ENCODE measurements around the gene BLOC1S1.

DNA sequence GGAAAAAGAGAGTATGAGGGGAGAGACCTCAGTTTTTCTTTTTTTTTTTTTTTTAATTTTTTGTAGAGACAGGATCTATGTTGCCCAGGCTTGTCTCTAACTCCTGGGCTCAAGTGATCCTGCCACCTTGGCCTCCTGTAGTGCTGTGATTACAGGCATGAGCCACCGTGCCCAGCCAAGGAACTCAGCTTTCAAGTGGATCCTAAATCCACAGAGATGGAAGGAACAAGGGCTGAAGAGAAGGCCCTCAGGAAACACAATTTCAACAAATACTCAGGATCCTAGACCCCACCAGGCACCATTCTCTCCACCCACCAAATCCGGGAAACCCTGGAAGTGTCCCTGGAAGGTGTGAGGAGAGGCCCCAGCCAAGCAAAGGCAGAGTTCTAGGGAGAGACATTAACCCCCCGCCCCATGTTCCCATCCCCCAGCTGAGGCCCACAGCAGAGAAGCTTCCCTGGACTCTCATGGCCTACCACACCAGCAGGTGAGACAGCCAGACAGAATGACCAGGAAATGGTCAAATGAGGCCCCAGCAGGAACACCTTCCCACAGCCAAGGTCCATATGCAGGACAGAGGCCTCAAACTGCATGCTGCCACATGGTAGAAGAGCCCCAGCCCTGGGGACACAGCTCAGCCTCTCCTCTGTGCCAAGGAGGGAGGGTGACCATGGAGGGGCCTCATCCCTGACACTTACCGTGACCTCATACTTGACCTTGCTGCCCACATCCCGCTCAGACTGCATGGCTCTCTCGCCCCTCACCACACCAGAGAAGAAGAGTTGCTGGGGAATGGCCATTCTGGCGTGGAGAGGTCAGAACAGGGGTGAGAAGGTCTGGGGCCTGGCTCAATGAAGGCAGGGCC lies 22.3 kb upstream of the BLOC1S1 start:
- TF ChIP-seq SREBF2 (IDR thresholded peaks at IDR 0.05) (no peak), NR3C1 (IDR thresholded peaks at IDR 0.05) (no peak), CBX2 (IDR thresholded peaks at IDR 0.05; ENCODE audit: borderline replicate concordance, low read depth) (no peak), CHD2 (IDR thresholded peaks at IDR 0.05; ENCODE audit: low read length, partially characterized antibody) (no peak), HDAC2 (IDR thresholded peaks at IDR 0.05) (no peak), HOXB5 (CRISPR knock-in tag; IDR thresholded peaks at IDR 0.05) (no peak)
- TF ChIP-seq, protein P1, sequence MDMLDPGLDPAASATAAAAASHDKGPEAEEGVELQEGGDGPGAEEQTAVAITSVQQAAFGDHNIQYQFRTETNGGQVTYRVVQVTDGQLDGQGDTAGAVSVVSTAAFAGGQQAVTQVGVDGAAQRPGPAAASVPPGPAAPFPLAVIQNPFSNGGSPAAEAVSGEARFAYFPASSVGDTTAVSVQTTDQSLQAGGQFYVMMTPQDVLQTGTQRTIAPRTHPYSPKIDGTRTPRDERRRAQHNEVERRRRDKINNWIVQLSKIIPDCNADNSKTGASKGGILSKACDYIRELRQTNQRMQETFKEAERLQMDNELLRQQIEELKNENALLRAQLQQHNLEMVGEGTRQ (IDR thresholded peaks at IDR 0.05): no peak
- TF ChIP-seq, protein P2, sequence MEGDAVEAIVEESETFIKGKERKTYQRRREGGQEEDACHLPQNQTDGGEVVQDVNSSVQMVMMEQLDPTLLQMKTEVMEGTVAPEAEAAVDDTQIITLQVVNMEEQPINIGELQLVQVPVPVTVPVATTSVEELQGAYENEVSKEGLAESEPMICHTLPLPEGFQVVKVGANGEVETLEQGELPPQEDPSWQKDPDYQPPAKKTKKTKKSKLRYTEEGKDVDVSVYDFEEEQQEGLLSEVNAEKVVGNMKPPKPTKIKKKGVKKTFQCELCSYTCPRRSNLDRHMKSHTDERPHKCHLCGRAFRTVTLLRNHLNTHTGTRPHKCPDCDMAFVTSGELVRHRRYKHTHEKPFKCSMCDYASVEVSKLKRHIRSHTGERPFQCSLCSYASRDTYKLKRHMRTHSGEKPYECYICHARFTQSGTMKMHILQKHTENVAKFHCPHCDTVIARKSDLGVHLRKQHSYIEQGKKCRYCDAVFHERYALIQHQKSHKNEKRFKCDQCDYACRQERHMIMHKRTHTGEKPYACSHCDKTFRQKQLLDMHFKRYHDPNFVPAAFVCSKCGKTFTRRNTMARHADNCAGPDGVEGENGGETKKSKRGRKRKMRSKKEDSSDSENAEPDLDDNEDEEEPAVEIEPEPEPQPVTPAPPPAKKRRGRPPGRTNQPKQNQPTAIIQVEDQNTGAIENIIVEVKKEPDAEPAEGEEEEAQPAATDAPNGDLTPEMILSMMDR (IDR thresholded peaks at IDR 0.05): no peak

Measured in A549 (cell line).